ENCODE measurements around the gene KTN1. TPM values are rescaled to one million over a fixed set of nuclear protein-coding genes. Genes with fewer than 3 reads are reported as not detected.

KTN1 gene
- total RNA-seq, 4 donors from 2014 or later: 81.2 to 193 (median 106) TPM

DNA sequence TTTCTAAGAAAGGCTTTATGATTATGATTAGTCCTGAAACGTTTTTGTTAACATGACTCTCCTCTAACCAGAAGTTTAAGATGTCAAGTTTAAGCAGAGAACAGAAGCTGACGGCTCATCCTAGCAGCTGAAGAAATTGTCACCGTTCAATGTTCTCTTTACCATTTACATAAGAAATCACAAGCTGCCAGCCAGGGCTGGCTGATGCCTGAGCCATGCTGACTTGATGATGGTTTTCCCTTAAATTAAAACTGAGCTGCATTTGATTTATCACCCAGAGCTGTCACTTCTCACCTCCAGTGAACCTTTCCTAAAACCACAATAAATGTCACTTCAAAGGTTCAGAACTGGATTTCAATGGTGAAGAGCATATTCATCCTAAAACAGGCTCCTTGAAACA, 153.6 kb downstream of the KTN1 start:
- no peak for DNase-seq
- H3K4me3 ChIP-seq: no peak overlapping the region
- no peaks in the 10 kb centered on the region for H3K36me3 ChIP-seq
- H3K27me3 ChIP-seq: no peaks in the 10 kb centered on the region
- H3K27ac ChIP-seq: no peak overlapping the region
- no peaks in the 10 kb centered on the region for H3K9me3 ChIP-seq
- no peak for TF ChIP-seq POLR2A (IDR thresholded peaks at IDR 0.05)
- TF ChIP-seq, protein P1, sequence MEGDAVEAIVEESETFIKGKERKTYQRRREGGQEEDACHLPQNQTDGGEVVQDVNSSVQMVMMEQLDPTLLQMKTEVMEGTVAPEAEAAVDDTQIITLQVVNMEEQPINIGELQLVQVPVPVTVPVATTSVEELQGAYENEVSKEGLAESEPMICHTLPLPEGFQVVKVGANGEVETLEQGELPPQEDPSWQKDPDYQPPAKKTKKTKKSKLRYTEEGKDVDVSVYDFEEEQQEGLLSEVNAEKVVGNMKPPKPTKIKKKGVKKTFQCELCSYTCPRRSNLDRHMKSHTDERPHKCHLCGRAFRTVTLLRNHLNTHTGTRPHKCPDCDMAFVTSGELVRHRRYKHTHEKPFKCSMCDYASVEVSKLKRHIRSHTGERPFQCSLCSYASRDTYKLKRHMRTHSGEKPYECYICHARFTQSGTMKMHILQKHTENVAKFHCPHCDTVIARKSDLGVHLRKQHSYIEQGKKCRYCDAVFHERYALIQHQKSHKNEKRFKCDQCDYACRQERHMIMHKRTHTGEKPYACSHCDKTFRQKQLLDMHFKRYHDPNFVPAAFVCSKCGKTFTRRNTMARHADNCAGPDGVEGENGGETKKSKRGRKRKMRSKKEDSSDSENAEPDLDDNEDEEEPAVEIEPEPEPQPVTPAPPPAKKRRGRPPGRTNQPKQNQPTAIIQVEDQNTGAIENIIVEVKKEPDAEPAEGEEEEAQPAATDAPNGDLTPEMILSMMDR (IDR thresholded peaks at IDR 0.05): no peak
- H3K4me1 ChIP-seq: no peaks in the 10 kb centered on the region

Small RNA genes within 50 kb of the gene (small RNA-seq; reads per million reads assigned to genes)
- 0 reads per million in 2 donors for gene RF00019

Other genes starting within 250 kb of the KTN1 start
- 10 to 100 TPM; 10.3 to 18.9 (median 13.9) TPM for gene ATG14, start 168.4 kb upstream of the KTN1 start, total RNA-seq
- gene TBPL2, start 139.6 kb upstream of the KTN1 start, total RNA-seq: not detected